HepG2 (cell line): Measurements from ENCODE around the gene DOCK4. TPM values are rescaled to one million over a fixed set of nuclear protein-coding genes. Genes with fewer than 3 reads are reported as not detected.

Experiments used
- ATAC-seq: fragments of 200-7000 bp; cut with Tn5 transposase; 3 replicates; pipeline ENCODE4 v1.9.1; 2020; ENCODE audit warnings: mild to moderate bottlenecking, moderate library complexity
- BruUV-seq: library from RNA; stranded (reverse); fragments of 400-500 nt; replicated peaks from 2 replicates; lab custom pipeline; 2021; lab: Mats Ljungman, UMichigan
- CTCF ChIA-PET: fragments of 300-600 bp; formaldehyde crosslinking; extraction: SDS; loops from one replicate; lab custom pipeline; 2021; ENCODE audit warnings: low total read pairs, inconsistent platforms, low intra/inter-chr PET ratio; lab: Yijun Ruan, JAX
- POLR2A ChIA-PET: fragments of 350-600 bp; sonication (Branson Sonifier 250); formaldehyde crosslinking; loops from one replicate; lab custom pipeline; 2020; ENCODE audit warnings: antibody characterized with exemption, inconsistent platforms; lab: Yijun Ruan, JAX
- DNase-seq: peaks from one replicate; pipeline ENCODE4 v3.0.0-alpha.2; 2015; ENCODE audit warnings: low spot score
- FAIRE-seq: peaks from 3 replicates; lab custom pipeline; 2011; peaks lifted over from hg19 to GRCh38; lab: Jason Lieb, UNC
- H2AFZ ChIP-seq: one replicate; pipeline ENCODE4 v1.6.1; 2011; ENCODE audit warnings: low read length, inconsistent platforms
- H3K27ac ChIP-seq: fragments of 300-600 bp; 3 replicates; pipeline ENCODE4 v1.8.0; 2011; ENCODE audit warnings: mixed run types, mild to moderate bottlenecking, mixed read lengths, low read length, inconsistent platforms; ENCODE audit not compliant: insufficient read depth; ENCODE audit errors: extremely low read length
- H3K27me3 ChIP-seq, 2 experiments: fragments of 200-600 bp in 1 of 2; 2 replicates in 1 of 2; 3 replicates in 1 of 2; pipeline versions ENCODE4 v1.6.0 to v1.8.0; 2011; ENCODE audit warnings: low read length in 2 of 2, mild to moderate bottlenecking in 2 of 2, moderate library complexity in 2 of 2, inconsistent platforms in 1 of 2; ENCODE audit not compliant: insufficient read depth in 2 of 2, control insufficient read depth in 1 of 2
- H3K36me3 ChIP-seq, 2 experiments: fragments of 200-600 bp in 1 of 2; replicated peaks in 1 of 2; 2 replicates in 1 of 2; 3 replicates in 1 of 2; pipeline versions ENCODE4 v1.5.1 to v1.8.0; 2011; ENCODE audit warnings: low read length in 2 of 2, inconsistent platforms in 1 of 2; ENCODE audit not compliant: insufficient read depth in 2 of 2, control insufficient read depth in 1 of 2
- H3K4me1 ChIP-seq: 2 replicates; pipeline ENCODE4 v1.5.1; 2012; ENCODE audit warnings: low read length, inconsistent platforms; ENCODE audit not compliant: insufficient read depth
- H3K4me2 ChIP-seq: 2 replicates; pipeline ENCODE4 v1.6.0; 2011; ENCODE audit warnings: low read depth, low read length, inconsistent platforms
- H3K4me3 ChIP-seq, 3 experiments: fragments of 200-600 bp in 1 of 3; sonication (generic), shearing (Covaris generic) in 1 of 3; replicated peaks in 1 of 3; 2 replicates each; pipeline ENCODE4 v1.5.1; 2011 to 2016; ENCODE audit warnings: low read length in 3 of 3, inconsistent platforms in 2 of 3, low read depth in 2 of 3, mild to moderate bottlenecking in 2 of 3, control low read depth in 1 of 3, mixed read lengths in 1 of 3; ENCODE audit not compliant: insufficient read depth in 1 of 3
- H3K79me2 ChIP-seq: one replicate; pipeline ENCODE4 v1.6.1; 2011; ENCODE audit warnings: low read length, inconsistent platforms; ENCODE audit not compliant: insufficient read depth
- H3K9ac ChIP-seq: 2 replicates; pipeline ENCODE4 v1.6.0; 2011; ENCODE audit warnings: mild to moderate bottlenecking, low read depth, low read length, inconsistent platforms; ENCODE audit not compliant: insufficient read depth
- H3K9me3 ChIP-seq: 2 replicates; pipeline ENCODE4 v1.5.1; 2012; ENCODE audit warnings: mild to moderate bottlenecking, low read length
- H4K20me1 ChIP-seq: 2 replicates; pipeline ENCODE4 v1.6.0; 2011; ENCODE audit warnings: inconsistent platforms, mild to moderate bottlenecking, low read length, moderate library complexity; ENCODE audit not compliant: insufficient read depth
- FOXP1 ChIP-seq, 2 experiments: fragments of 450-650 bp in 1 of 2; IDR thresholded peaks; 2 replicates each; pipeline ENCODE4 v1.6.1; 2017 to 2018; ENCODE audit warnings: antibody characterized with exemption in 1 of 2
- NR3C1 ChIP-seq: sonication (generic); formaldehyde crosslinking; IDR thresholded peaks from 2 replicates; pipeline ENCODE4 v1.4.0; 2020; ENCODE audit warnings: missing genetic modification reagents
- RFXANK ChIP-seq: IDR thresholded peaks from 2 replicates; pipeline ENCODE4 v1.6.1; 2016
- SRSF9 ChIP-seq: fragments of 200-400 bp; formaldehyde crosslinking; IDR thresholded peaks from 2 replicates; pipeline ENCODE4 v1.6.1; 2018; ENCODE audit warnings: borderline replicate concordance, mild to moderate bottlenecking, low read depth, low read length; ENCODE audit not compliant: insufficient read depth, poor library complexity, severe bottlenecking
- TFDP1 ChIP-seq: IDR thresholded peaks from 2 replicates; pipeline ENCODE4 v1.6.1; 2016; ENCODE audit warnings: missing compliant biosample characterization, missing genetic modification reagents, borderline replicate concordance
- ZNF282 ChIP-seq: fragments of 450-650 bp; IDR thresholded peaks from 2 replicates; pipeline ENCODE4 v1.6.1; 2018; ENCODE audit not compliant: partially characterized antibody
- ZNF609 ChIP-seq: sonication (generic); formaldehyde crosslinking; IDR thresholded peaks from 2 replicates; pipeline ENCODE4 v1.4.0; 2020; ENCODE audit warnings: mild to moderate bottlenecking, missing genetic modification reagents, borderline replicate concordance
- ZNF619 ChIP-seq: sonication (generic); formaldehyde crosslinking; IDR thresholded peaks from 2 replicates; pipeline ENCODE4 v1.4.0; 2020; ENCODE audit warnings: mild to moderate bottlenecking, missing genetic modification reagents
- ZNF687 ChIP-seq: sonication (generic); formaldehyde crosslinking; IDR thresholded peaks from 2 replicates; pipeline ENCODE4 v1.5.1; 2020; ENCODE audit warnings: mild to moderate bottlenecking, missing genetic modification reagents, moderate library complexity
- ZNF784 ChIP-seq: sonication (generic); formaldehyde crosslinking; IDR thresholded peaks from 2 replicates; pipeline ENCODE4 v1.5.1; 2020; ENCODE audit warnings: missing genetic modification reagents, mild to moderate bottlenecking, borderline replicate concordance
- WGBS: methylation state at CpG from one replicate; pipeline ENCODE4 v1.1.6; 2017; ENCODE audit warnings: low lambda C conversion rate; 5-methylcytosine and 5-hydroxymethylcytosine counted together
- in situ Hi-C: cut with HindIII; loops from 2 replicates; pipeline ENCODE4 v1.10.0; 2017; ENCODE audit warnings: low pct_unique_long_range_greater_than_20kb; ENCODE audit not compliant: extremely low pct_ligation_motif_present
- intact Hi-C: fragments of 100-400 bp; cut with micrococcal nuclease; formaldehyde crosslinking; loops from one replicate; pipeline ENCODE4 v1.10.0; 2022; ENCODE audit not compliant: unreplicated experiment
- polyA plus RNA-seq, 8 experiments: library from polyadenylated mRNA; depleted of rRNA in 3 of 8; stranded (reverse) in 7 of 8; unstranded in 1 of 8; fragments of >200 nt; fragmentation: Illumina TruSeq in 4 of 8; extraction: Trizol in 4 of 8; gene quantifications; 2 replicates each; pipeline versions ENCODE4 v1.2.1 to v1.2.3, GENCODE V29; 2011 to 2016; ENCODE audit warnings: low read depth in 4 of 8, missing spikeins in 1 of 8, mixed read lengths in 1 of 8; ENCODE audit not compliant: insufficient read depth in 1 of 8
- total RNA-seq, 5 experiments: library from RNA; depleted of rRNA; stranded (reverse); fragments of >200 nt; fragmentation: Illumina TruSeq; extraction: Trizol; gene quantifications; 2 replicates each; pipeline ENCODE4 v1.2.3, GENCODE V29; 2016; ENCODE audit warnings: low read depth in 1 of 5

DOCK4 gene
- total and polyA plus RNA-seq, 2 of the 13 experiments (the other 11 are each of a cell fraction or from before 2014, with no cell fraction given) = 13.5 to 17.4 TPM

GRCh38 chr7:112205343-112206237, 609 bp downstream of the DOCK4 start:
- Histone ChIP-seq H3K4me2 (peak overlapping the region; percentile 81), H3K9ac (peak overlapping the region; percentile 82), H3K9me3 (no peaks in the 10 kb centered on the region), H3K27me3 (no peaks in the 10 kb centered on the region; a peak in 1 of 5 replicates), H3K27ac (peak overlapping the region; percentile 84), H3K79me2 (peaks cover 84% of the 10 kb centered on the region), H2AFZ (peak overlapping the region; percentile 45), H3K4me3 (peak overlapping the region; percentile 73 to 96 (median 95)), H3K4me1 (peaks cover 57% of the 10 kb centered on the region), H3K36me3 (no peaks in the 10 kb centered on the region), H4K20me1 (no peaks in the 10 kb centered on the region)
- ATAC-seq = peak; percentile 52
- ChIA-PET POLR2A (interaction anchor here (0.7 to 3.8 kb wide), 6 partner anchors 12 to 275 kb away, joined by 3 to 27 read pairs (median 4); partner anchors contain the start of gene IFRD1), CTCF (no interaction called here)
- WGBS = 0% methylated on average over 21 of the region's 69 CpGs
- intact Hi-C loops = loop anchor here (1.0 to 10.0 kb wide), 11 partner anchors 45 to 443 kb away; partner anchors contain the start of gene IFRD1
- in situ Hi-C loops = no loop called here
- FAIRE-seq = no peak
- peak; percentile 48 for DNase-seq
- no TSS peak for BruUV-seq
- TF ChIP-seq ZNF282 (no peak), SRSF9 (no peak), ZNF619 (CRISPR knock-in tag) (no peak), ZNF687 (peak; percentile 68), NR3C1 (no peak), ZNF784 (CRISPR knock-in tag) (peak; percentile 38; the same call in 1 of the 2 replicates), RFXANK (no peak), FOXP1 (IDR thresholded peaks at IDR 0.05) (no peak), FOXP1 (CRISPR knock-in tag; IDR thresholded peaks at IDR 0.05) (no peak), ZNF609 (CRISPR knock-in tag) (0 out of 2 replicates have a peak, but pooled peaks have one; percentile 40), TFDP1 (CRISPR knock-in tag) (no peak)
